Embryonic facial prominence (tissue), 1 donor: ENCODE data around the gene IGF1R.
"Not testable (repeated sequence)": the region's sequence is repeated elsewhere in the genome, so short reads cannot be mapped to it uniquely, and the experiment has no call there.

Experiments used
- DNase-seq: peaks from one replicate; pipeline ENCODE4 v3.0.0-alpha.2; 2016; ENCODE audit errors: extremely low spot score

The IGF1R gene

DNA sequence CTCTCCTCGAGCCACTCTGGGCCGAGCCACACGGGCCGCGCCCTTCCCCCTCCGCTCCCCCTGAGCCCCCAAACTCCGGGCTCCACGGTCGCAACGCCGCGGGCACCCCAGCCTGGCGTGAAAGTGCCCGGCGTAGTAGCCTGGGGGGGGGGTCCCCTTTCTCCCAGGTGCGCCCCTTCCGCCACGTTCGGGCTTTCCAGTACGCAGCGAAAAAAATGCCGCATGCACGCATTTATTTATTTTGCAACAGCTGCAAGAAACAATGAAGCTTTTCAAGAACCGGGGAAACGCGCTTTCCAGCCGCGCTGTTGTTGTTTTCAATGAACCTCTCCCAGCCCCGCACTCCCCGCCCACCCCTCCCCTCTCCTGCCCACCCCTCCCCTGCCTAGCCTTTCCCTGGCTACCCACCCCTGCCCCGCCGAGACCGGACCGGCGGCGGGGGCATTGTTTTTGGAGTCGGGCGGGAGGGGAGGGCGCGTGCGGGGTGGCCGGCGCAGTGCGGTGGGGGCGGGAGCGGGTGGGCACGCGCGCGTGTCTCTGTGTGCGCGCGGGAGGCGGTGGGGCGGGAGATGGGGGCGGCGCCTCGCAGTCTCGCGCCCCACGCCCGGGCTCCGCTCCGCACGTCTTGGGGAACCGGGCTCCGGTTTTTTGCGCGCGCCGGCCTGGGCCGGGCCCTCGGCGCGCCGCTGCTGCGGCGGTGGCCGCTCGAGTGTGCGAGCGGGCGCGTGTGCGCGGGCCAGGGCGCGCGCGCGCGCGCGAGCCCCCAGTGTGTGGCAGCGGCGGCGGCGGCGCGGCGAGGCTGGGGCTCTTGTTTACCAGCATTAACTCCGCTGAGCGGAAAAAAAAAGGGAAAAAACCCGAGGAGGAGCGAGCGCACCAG lies at the start of gene IGF1R:
TSS of gene IGF1R (plus strand) at position 766 of the 880 bp plus-strand sequence. CDS start 1,043 bp downstream, outside the sequence.
- peak; percentile 87 for DNase-seq

DNA sequence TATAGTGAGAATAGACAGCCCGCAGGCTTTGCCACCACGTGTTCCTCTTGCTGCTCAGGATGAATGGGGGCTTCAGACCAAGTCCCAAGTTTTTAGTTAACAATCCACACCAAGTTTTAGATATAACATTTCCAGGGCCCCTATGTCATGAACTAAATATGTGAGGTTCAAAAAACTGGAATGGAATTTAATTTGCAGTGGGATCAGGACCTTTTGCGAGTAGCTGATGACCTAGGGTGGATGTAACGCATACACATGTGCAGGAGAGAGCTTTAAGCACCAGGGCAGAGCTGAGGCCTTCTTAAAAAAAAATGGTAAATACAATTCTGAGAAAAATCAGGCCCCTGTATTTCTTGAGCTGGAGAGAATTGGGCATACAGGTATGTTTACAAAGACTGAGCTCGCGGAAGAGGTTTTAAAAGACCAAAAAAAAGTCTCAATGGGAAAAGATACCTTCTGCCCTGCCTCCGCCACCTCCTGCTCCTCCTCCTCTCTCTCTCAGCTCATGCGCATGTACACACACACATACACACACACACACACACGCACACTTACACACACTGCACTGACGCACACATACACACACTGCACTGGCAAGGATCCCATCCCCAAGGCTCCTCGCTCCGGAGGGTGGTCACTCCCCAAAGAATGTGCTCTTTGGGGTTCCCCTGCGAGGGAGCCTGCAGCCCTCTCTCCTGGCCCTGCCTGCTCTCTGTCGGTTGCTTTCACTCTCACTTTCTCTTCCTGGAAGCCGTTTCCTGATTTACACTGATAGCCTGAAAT lies 48.2 kb upstream of the IGF1R start:
- DNase-seq, result peak; percentile 60

DNA sequence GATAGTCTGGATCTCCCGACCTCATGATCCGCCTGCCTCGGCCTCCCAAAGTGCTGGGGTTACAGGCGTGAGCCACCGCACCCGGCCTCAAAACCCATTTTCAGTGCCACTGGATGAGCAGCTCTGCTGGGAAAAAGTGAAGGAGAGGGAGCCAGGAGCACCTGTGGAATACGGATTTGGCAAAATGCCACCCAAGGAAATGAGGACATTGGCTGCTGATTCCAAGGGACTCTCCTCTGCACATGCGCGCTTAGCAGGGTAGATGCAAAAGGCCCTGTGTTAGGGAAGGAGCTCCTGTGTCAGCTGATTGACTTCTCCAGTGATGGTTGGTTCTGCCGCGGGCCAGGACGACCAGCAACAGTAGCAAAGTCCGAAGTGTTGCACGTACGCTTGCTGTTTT lies 43.4 kb upstream of the IGF1R start:
- DNase-seq, result no peak

DNA sequence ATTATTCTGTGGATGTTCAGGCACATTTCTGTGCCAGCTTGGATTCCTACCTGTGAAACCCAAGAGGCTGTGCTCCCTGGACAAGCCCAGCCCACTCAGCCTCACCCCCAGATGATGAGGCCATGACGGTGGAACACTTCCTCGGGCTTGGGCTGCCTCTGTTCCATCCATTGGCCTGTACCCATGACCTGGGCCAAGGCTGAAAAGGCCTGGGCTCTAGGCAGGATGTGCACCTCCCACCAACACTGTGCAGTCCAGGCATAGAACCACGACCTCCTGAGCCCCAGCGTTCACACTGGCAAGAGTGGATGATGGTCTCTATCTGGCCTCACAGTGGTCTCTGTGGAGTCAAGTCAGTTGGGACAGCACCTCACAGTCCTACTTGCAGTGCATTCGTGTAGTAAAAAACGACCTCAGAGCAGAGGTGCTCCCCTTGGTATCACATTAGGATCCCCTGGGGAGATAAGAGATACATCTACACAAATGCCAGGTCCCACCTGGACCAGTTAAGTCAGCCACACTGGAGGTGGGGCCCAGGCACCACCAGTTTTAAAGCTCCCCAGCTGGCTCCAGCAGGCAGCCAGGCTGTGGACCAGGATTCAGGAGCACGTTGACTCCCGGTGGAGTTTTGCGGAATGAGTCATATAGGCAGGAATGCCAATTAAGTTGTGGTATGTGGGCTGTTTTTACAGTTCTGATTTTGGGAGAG lies 39.0 kb upstream of the IGF1R start:
- DNase-seq, result no peak

DNA sequence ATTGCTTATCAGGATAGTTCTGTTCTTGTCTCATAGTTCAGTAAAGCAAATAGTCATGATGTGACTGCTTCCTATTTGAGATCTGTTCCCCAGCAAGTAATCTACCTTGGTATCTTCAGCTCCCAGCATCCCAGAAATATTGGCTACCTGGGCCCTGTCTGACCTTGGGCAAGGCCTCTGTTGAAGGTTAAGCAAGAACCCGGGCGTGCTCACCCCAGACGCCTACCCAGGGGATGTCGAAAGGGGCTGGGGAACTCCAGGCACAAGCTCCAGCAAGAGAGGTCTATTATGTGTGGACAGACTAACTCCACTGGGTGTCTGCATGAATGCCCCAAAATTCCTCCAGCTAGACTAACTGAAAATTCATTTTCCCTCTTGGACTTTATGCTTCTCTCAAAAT lies 37.3 kb upstream of the IGF1R start:
- no peak for DNase-seq

DNA sequence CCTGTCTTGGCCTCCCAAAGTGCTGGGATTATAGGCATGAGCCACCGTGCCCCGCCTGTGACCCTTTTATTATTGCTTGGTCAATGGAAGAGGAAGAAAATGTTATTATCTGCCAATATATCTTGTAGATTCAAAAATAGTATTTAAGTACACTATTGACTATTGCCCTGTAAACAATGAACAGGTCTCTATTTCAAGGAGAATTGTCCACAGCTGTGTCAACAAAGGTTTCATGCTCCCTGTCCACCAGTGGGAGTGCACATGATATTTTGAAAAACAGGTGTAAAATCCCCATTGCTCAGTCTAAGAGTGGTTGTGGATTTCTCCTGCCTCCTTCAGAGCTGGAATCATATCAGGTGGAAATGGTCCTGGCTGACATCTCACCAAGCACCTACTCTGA lies 36.5 kb upstream of the IGF1R start:
- DNase-seq, result no peak

DNA sequence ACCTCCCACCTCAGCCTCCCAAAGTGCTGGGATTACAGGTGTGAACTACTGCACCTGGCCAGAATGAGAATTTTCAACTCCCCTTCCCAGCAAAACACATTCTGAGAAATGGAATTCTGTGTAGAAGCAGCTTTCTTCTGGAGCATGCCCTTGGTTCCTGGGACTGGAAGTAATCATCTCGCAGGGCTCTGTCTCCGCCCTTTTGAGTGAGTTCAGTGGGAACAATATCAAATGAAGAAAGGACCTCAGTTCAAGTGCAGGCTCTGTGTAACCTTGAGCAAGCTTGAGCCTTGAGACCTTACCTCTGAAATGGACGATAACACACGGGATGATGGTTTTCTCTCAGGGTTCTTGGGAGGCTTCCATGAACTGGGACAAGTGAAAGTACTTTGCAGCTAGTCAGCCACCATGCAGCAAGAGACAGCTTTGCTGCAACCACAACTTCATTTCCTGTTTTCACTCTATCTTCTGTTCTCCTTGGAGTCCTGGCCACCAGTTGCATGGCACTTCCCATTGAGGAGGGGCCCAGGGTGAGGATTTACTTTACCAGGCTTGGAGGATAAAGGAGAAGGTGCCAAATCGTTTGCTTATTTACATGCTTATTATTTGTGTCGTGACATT lies 35.7 kb upstream of the IGF1R start:
- no peak for DNase-seq

DNA sequence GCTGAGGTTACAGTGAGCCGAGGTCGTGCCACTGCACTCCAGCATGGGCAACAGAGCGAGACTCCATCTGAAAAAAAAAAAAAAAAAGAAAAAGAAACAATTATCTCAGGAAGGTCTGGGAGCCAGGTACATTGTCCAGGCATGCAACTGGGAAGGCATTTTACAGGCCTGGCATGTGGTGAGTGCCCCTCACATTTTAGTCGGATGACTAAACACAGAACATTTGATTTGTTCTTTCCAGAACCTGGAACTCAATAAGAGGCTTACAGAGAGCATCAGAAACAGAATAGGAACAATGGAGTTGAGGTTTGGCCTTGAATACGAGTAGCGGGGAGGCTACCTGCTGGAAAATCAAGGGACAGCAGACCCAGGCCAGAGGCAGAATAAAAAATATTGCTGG lies 33.7 kb upstream of the IGF1R start:
- DNase-seq, result no peak

DNA sequence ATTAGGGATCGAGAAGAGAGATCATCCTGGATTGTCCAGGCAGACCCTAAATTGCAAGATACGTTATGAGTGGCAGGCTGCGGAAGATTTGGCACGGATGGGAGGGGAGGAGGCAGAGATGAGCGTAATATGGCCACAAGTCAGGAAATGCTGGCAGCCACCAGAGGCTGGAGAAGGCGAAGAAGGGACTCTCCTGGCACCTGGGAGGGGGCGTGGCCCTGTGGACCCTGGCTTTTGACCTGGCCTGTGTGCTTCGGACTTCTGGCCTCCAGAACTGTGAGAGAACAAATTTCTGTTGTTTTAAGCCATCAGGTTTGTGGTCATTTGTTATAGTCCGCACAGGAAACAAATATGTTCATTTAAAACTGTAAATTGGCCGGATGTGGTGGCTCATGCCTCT lies 31.9 kb upstream of the IGF1R start:
- DNase-seq, result no peak

DNA sequence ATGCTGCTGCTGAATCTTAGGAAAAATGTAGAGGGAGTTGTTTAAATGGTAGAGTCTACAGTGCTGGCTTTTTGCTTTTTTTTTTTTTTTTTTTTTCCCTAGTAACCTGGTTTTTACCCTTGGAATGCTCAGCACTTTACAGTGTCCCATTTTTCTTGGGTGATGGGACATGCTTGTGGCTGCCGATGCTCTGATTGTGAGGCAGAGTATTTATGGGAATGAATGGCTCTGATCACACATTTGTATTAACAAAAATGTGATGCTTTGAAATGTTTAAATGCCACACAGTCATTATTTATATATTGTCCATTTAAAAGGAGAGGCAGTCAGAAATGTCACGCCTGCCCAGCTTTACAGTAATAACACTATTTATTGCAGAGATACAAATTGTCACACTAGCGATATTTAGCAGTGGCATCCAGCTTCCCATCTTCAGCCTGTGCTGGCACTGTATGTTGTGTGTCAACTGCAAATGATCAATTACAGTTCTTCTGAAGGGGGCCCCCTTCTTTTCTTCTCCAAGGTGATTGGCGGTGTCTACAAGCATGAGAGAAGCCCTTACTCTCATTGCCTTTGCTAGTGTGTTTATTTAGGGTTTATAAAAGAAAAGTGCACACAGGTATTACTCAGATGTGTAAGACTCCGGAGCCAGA lies 30.9 kb upstream of the IGF1R start:
- DNase-seq, result no peak

DNA sequence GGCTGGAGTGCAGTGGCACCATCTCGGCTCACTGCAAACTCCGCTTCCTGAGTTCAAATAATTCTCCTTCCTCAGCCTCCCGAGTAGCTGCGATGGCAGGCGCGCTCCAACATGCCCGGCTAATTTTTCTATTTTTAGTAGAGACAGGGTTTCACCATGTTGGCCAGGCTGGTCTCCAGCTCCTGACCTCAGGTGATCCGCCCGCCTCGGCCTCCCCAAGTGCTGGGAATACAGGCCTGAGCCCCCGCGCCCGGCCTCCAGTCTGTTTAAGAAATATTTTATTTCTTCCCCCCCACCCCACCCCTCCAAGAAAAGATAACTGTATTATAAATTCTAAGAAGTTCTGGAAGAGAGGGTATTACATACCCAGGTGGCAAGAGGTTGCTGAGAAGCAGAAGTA lies 29.8 kb upstream of the IGF1R start:
- DNase-seq, result not testable (repeated sequence)

DNA sequence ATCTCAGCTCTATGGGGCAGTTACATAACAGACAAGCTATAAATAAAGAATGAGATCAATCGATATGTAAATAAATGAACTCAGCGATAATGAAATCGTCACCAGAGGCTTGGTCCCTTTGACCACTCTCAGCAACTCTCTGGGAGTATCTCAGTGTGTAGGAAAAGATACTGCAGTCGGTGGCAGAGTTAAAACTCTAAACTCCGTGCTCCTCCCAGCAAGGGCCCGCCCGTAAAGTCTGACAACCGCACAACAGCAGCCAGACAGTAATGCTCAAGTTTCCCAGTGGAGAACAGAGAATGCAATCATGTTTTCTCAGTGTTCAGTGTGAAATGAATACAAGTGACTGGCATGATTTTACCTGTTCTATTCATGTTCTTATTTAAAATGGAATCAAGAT lies 28.3 kb upstream of the IGF1R start:
- no peak for DNase-seq

DNA sequence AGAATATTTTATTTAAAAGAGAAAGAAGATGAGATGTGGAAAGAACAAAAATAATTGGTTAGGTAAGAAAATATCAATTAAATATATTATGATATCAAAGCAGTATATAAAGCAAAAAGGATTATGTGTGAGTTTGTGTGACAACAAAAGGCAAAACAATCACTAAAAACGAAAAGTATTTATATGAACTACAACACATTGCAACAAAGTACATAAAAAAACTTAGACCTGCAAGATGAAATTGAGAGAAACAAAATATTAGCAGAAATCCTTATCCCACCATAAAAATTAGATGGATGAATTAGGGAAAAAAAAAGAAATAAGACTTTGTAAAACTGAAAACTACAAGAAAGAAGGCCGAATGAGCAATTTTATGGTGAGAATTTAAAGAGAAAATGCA lies 27.3 kb upstream of the IGF1R start:
- DNase-seq, result no peak

DNA sequence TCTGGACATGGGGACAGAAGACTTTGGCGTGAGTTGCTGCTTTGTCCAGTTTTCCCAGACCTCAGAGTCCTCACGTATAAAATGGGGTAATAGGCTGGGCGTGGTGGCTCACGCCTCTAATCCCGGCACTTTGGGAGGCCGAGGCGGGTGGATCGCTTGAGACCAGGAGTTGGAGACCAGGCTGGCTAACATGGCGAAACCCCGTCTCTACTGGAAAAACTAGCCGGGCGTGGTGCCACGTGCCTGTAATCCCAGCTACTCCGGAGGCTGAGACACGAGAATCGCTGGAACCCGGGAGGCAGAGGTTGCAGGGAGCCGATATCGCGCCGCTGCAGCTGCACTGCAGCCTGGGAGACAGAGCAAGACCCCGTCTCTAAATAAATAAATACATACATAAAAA lies 22.7 kb upstream of the IGF1R start:
- no peak for DNase-seq

DNA sequence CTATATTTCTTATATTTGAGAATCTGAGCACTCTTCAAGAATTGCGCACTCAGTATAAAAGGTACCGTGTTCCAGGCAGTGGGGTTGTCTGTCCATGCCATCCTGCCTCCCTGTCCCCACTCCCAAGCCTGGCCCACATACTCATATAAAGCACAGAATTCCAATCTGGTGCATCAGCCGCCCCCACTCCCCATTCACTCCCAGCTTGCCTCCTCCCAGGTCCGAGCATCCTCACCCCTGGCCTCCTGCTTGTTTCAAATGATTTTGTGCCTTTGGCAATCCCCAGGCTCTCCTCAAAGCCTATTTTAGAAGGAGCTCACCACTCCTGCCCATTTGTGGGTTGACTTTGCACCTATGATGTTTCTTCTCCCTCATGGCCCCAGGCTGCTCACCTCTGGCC lies 22.2 kb upstream of the IGF1R start:
- no peak for DNase-seq

DNA sequence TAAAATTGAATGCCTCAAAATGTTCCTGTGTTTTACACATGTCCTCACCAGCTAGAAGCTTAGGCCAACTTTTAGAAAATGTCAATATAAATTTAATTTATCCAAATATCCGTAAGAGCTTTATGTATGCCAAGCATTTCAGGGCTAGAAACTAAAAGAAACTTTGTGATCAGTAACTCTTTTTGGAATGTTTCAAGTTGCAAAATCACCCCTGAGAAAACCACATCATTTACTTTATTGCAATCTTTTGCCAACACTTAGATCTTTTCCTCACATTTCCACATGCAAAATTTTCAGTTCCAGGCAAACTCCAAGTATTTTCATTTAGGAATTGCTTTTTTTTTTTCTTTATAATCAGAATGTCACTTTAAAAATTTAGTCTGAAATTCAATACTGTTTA lies 20.1 kb upstream of the IGF1R start:
- no peak for DNase-seq

DNA sequence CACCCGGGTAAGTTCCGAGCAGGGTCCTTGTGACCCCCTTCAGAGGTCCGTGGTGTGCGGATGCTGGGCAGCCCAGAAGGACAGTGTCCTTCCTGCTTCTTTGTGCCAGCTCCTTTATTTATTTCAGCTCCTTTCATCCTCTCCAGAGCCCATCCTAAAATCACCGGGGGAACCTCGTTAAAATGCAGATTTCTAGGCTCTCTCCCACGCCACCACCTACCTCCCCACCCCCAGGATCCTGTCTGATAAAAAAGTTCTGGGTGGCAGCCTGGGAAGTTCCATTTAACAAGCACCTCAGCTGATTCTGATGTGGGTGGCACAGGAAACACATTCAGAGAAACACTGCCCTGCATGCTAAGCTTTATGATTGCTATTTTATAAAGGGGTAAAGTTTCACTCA lies 12.5 kb upstream of the IGF1R start:
- DNase-seq, result no peak

DNA sequence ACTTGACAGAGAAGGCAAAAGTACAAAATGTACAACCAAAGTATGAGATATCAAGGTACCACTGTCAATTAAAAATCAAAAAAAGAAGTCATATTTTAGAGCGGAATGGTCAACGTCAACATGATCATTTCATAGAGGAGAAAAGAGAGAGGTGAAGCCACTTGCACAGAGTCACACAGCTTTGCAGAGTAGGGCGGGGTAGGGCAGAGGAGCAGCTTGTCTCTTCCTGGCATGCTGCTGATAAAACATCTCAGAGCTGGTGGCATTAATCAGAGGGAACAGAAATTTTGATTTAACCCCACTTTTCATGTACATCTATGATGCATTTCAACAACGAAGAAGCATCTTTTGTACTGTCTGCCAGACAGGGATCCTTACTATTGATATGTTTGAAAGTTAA lies 5.2 kb upstream of the IGF1R start:
- DNase-seq, result no peak

DNA sequence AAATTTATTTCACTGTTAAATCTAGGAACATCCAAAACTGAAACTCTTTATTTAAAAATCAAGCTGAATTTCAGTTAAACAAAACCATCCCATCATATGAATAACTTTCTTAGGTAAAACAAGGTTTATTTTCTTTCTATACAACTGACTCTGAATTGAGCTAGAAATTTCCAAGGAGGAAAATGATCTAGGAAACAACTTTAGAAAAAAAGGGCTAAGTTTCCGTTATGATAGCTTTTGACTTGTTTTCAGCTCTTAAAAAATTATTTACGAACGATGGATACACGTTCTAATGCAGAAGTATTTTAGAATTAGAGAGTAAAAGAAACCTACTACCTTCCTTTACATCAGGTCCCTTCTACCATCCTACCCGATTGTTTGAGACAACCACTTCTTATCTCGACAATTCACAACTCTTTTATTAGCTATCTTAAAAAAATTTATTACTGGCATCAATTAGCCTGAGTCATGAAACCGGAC lies 1.8 kb upstream of the IGF1R start:
- no peak for DNase-seq

DNA sequence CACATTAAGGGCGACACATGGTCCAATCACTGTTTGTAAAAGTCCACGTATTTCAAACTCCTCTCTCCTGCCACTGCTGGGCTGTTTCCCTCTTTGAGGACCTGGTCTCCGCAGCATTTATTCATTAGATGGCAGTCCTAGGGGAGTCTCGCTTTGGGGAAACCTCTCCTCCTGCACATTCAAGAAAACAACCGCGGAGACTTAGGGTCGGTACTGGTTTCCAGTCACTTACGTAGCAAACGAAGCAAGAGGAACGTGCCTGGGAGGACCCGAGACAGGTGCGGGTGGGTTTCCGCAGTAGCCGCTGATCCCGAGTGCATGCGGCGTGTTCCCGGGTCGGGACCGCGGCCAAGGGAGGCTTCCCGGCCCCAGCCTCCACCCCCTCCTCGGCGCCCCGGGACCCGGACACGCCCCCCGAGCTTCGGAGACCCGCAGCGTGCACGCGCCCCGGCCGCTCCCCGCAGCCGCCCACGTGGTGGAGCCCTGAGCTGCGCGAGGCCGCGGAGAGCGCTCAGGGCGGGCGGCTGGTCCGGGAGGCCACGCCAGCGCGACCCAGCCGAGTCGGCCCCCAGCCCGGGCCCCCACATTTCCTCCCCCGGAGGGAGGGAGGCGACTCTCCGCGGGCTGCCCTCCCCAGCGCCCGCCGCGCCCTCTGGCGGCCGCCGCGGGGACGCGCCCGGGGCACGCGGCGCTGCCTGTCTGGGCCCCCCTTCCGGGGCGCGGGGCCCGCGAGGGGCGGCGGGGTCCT lies 1.1 kb upstream of the IGF1R start:
- peak; percentile 58 for DNase-seq
